K562 (cell line): ENCODE data around the gene KIAA1958. TPM values are rescaled to one million over a fixed set of nuclear protein-coding genes. Genes with fewer than 3 reads are reported as not detected.

Experiments
- ATAC-seq: fragments of 200-7000 bp; cut with Tn5 transposase; 3 replicates; pipeline ENCODE4 v1.9.1; 2020; ENCODE audit warnings: moderate library complexity
- BruUV-seq: library from RNA; stranded (reverse); fragments of 400-500 nt; replicated peaks from 2 replicates; lab custom pipeline; 2021; lab: Mats Ljungman, UMichigan
- CTCF ChIA-PET: fragments of 300-600 bp; formaldehyde crosslinking; extraction: SDS; loops from one replicate; lab custom pipeline; 2021; ENCODE audit warnings: low intra/inter-chr PET ratio; lab: Yijun Ruan, JAX
- POLR2A ChIA-PET: fragments of 300-600, 350-650 bp; sonication (Branson Sonifier 250); formaldehyde crosslinking; extraction: SDS; loops from one replicate; lab custom pipeline; 2021; ENCODE audit warnings: antibody characterized with exemption, inconsistent platforms; lab: Yijun Ruan, JAX
- DNase-seq, 4 experiments: peaks; one replicate each; pipeline versions ENCODE4 v3.0.0 to v3.0.0-alpha.2; 2011 to 2018; ENCODE audit warnings: low spot score in 3 of 4, mixed read lengths in 3 of 4; ENCODE audit errors: extremely low read depth in 1 of 4
- FAIRE-seq: peaks from 2 replicates; lab custom pipeline; 2011; peaks lifted over from hg19 to GRCh38; lab: Jason Lieb, UNC
- H2AFZ ChIP-seq: 2 replicates; pipeline ENCODE4 v1.6.0; 2011; ENCODE audit warnings: low read depth, low read length, control low read depth, inconsistent platforms
- H3K27ac ChIP-seq: fragments of 200-600 bp; 3 replicates; pipeline ENCODE4 v1.8.0; 2011; ENCODE audit warnings: low read depth, mild to moderate bottlenecking, control low read depth, inconsistent platforms, low read length, moderate library complexity, mixed read lengths; ENCODE audit errors: extremely low read depth
- H3K27me3 ChIP-seq, 2 experiments: fragments of 300-600 bp in 1 of 2; 2 replicates in 1 of 2; 3 replicates in 1 of 2; pipeline versions ENCODE4 v1.6.0 to v1.8.0; 2011; ENCODE audit warnings: inconsistent platforms in 2 of 2, low read length in 2 of 2, mild to moderate bottlenecking in 1 of 2, mixed read lengths in 1 of 2, moderate library complexity in 1 of 2; ENCODE audit not compliant: control insufficient read depth in 2 of 2, insufficient read depth in 2 of 2
- H3K36me3 ChIP-seq: fragments of 300-600 bp; 3 replicates; pipeline ENCODE4 v1.8.0; 2011; ENCODE audit warnings: mild to moderate bottlenecking, low read length, inconsistent platforms; ENCODE audit not compliant: control insufficient read depth, insufficient read depth
- H3K4me1 ChIP-seq, 2 experiments: fragments of 200-600 bp in 1 of 2; replicated peaks in 1 of 2; 2 replicates in 1 of 2; 3 replicates in 1 of 2; pipeline versions ENCODE4 v1.5.1 to v1.8.0; 2011; ENCODE audit warnings: inconsistent platforms in 2 of 2, low read length in 2 of 2, mild to moderate bottlenecking in 1 of 2, mixed read lengths in 1 of 2, moderate library complexity in 1 of 2; ENCODE audit not compliant: control insufficient read depth in 2 of 2, insufficient read depth in 2 of 2
- H3K4me2 ChIP-seq: 2 replicates; pipeline ENCODE4 v1.6.1; 2011; ENCODE audit warnings: low read length, control low read depth, inconsistent platforms, mixed read lengths; ENCODE audit not compliant: insufficient read depth
- H3K4me3 ChIP-seq: fragments of 200-600 bp; sonication (generic), shearing (Covaris generic); 2 replicates; pipeline ENCODE4 v1.5.1; 2016; ENCODE audit warnings: control low read depth, inconsistent platforms
- H3K79me2 ChIP-seq: fragments of 200-600 bp; 3 replicates; pipeline ENCODE4 v1.8.0; 2011; ENCODE audit warnings: low read length, inconsistent platforms; ENCODE audit not compliant: control insufficient read depth, insufficient read depth
- H3K9ac ChIP-seq, 2 experiments: 2 replicates each; pipeline versions ENCODE4 v1.6.0 to v1.6.1; 2011; ENCODE audit warnings: low read depth in 2 of 2, low read length in 2 of 2, control low read depth in 1 of 2, inconsistent platforms in 1 of 2, mild to moderate bottlenecking in 1 of 2, mixed read lengths in 1 of 2; ENCODE audit not compliant: insufficient read depth in 1 of 2
- H3K9me1 ChIP-seq: one replicate; pipeline ENCODE4 v1.6.0; 2011; ENCODE audit warnings: inconsistent platforms, mild to moderate bottlenecking, low read length, moderate library complexity; ENCODE audit not compliant: control insufficient read depth, insufficient read depth
- H3K9me3 ChIP-seq: replicated peaks from 2 replicates; pipeline ENCODE4 v1.5.1; 2011; ENCODE audit warnings: low read depth, low read length, inconsistent platforms; ENCODE audit not compliant: control insufficient read depth, insufficient read depth
- H4K20me1 ChIP-seq: replicated peaks from 2 replicates; pipeline ENCODE4 v1.6.1; 2011; ENCODE audit warnings: low read length, inconsistent platforms, mixed read lengths; ENCODE audit not compliant: control insufficient read depth, insufficient read depth
- CBFA2T3 ChIP-seq: fragments of 450-650 bp; IDR thresholded peaks from 2 replicates; pipeline ENCODE4 v1.6.1; 2017
- CBX5 ChIP-seq: IDR thresholded peaks from 2 replicates; pipeline ENCODE4 v1.6.1; 2014; ENCODE audit warnings: low read depth, borderline replicate concordance
- CCNT2 ChIP-seq: IDR thresholded peaks from 2 replicates; pipeline ENCODE4 v1.6.1; 2011; ENCODE audit warnings: borderline replicate concordance, low read depth, mild to moderate bottlenecking, moderate library complexity, mixed read lengths, low read length; ENCODE audit not compliant: insufficient read length; ENCODE audit errors: extremely low read depth
- GATAD2B ChIP-seq: fragments of 450-650 bp; IDR thresholded peaks from 2 replicates; pipeline ENCODE4 v1.6.1; 2017; ENCODE audit warnings: mild to moderate bottlenecking, borderline replicate concordance
- HMGN3 ChIP-seq: IDR thresholded peaks from 2 replicates; pipeline ENCODE4 v1.6.1; 2011; ENCODE audit warnings: borderline replicate concordance, low read depth, mild to moderate bottlenecking, mixed read lengths, low read length; ENCODE audit not compliant: insufficient read length; ENCODE audit errors: extremely low read depth
- MYC ChIP-seq, 2 experiments: fragments of 250-450 bp in 1 of 2; sonication (Bioruptor Pico) in 1 of 2; IDR thresholded peaks; 2 replicates each; pipeline versions ENCODE4 v1.5.1 to v1.6.1; 2012 to 2021; ENCODE audit warnings: low read depth in 2 of 2, borderline replicate concordance in 1 of 2, improper control_type of control experiment in 1 of 2, low read length in 1 of 2, mild to moderate bottlenecking in 1 of 2, moderate library complexity in 1 of 2
- TCF3 ChIP-seq: sonication (generic); formaldehyde crosslinking; IDR thresholded peaks from 2 replicates; pipeline ENCODE4 v1.4.0; 2020; ENCODE audit warnings: mild to moderate bottlenecking, missing genetic modification reagents
- WHSC1 ChIP-seq: IDR thresholded peaks from one replicate; pipeline ENCODE4 v1.6.1; 2012; ENCODE audit warnings: low read length, control low read depth, inconsistent platforms
- ZNF175 ChIP-seq: fragments of 200-800 bp; sonication (Bioruptor generic); IDR thresholded peaks from 2 replicates; pipeline ENCODE4 v1.6.1; 2016; ENCODE audit warnings: low read depth, mild to moderate bottlenecking, missing genetic modification characterization, missing compliant biosample characterization
- WGBS: fragments of 100-300 bp; shearing (Covaris generic); methylation state at CpG from one replicate; pipeline ENCODE4 v1.1.6; 2016; ENCODE audit warnings: low coverage, mixed read lengths; ENCODE audit not compliant: insufficient coverage; ENCODE audit errors: missing lambda C conversion rate; 5-methylcytosine and 5-hydroxymethylcytosine counted together
- in situ Hi-C: fragments of 300-500 bp; cut with MboI; formaldehyde crosslinking; loops from 4 replicates; pipeline ENCODE4 v1.15.0; 2018; ENCODE audit warnings: inconsistent platforms, mixed read lengths
- intact Hi-C: fragments of 100-400 bp; cut with micrococcal nuclease; formaldehyde crosslinking; loops from 2 replicates; pipeline ENCODE4 v1.14.2; 2022
- polyA plus RNA-seq, 8 experiments: library from polyadenylated mRNA; depleted of rRNA in 4 of 8; stranded (reverse) in 5 of 8; unstranded in 3 of 8; fragments of >200 nt; fragmentation: Nextera tagmentation in 2 of 8; fragmentation: Illumina TruSeq in 1 of 8; extraction: Ambion mirVana in 2 of 8; extraction: Trizol in 1 of 8; gene quantifications; 2 replicates each; pipeline versions ENCODE4 v1.2.1 to v1.2.3, GENCODE V29; 2011 to 2014; ENCODE audit warnings: inconsistent platforms in 1 of 8, missing spikeins in 1 of 8
- total RNA-seq, 7 experiments: library from RNA; depleted of rRNA in 6 of 7; stranded (reverse); fragments of >200 nt in 6 of 7; fragmentation: Illumina TruSeq in 2 of 7; extraction: Trizol in 2 of 7; gene quantifications; 2 replicates each; pipeline versions ENCODE4 v1.2.1 to v1.2.3, GENCODE V29; 2011 to 2021; ENCODE audit warnings: low replicate concordance in 1 of 7
- TF ChIP-seq, protein P1 (sequence below), 2 experiments: fragments of 250-450 bp in 1 of 2; fragments of 450-650 bp in 1 of 2; sonication (Bioruptor Pico) in 1 of 2; IDR thresholded peaks; 2 replicates each; pipeline versions ENCODE4 v1.6.1 to v1.8.0; 2016 to 2021; ENCODE audit warnings: mild to moderate bottlenecking in 2 of 2, moderate library complexity in 2 of 2, missing compliant biosample characterization in 1 of 2, missing genetic modification characterization in 1 of 2
- TF ChIP-seq, protein P2 (sequence below), 2 experiments: fragments of 450-650 bp; conservative IDR thresholded peaks; 2 replicates each; pipeline ENCODE4 v1.6.1; 2017; ENCODE audit warnings: mild to moderate bottlenecking in 2 of 2, moderate library complexity in 2 of 2
- TF ChIP-seq, protein P3 (sequence below): fragments of 250-450 bp; sonication (Bioruptor Pico); IDR thresholded peaks from 2 replicates; pipeline ENCODE4 v1.5.0; 2020; ENCODE audit warnings: mild to moderate bottlenecking, borderline replicate concordance
- TF ChIP-seq, protein P4 (sequence below), 2 experiments: fragments of 450-650 bp; IDR thresholded peaks; 2 replicates each; pipeline ENCODE4 v1.6.1; 2016

KIAA1958 gene
- total and polyA plus RNA-seq, 9 of the 15 experiments (the other 6 are each of a cell fraction or from before 2014, with no cell fraction given): 1.1 to 16.0 (median 10.1) TPM

DNA sequence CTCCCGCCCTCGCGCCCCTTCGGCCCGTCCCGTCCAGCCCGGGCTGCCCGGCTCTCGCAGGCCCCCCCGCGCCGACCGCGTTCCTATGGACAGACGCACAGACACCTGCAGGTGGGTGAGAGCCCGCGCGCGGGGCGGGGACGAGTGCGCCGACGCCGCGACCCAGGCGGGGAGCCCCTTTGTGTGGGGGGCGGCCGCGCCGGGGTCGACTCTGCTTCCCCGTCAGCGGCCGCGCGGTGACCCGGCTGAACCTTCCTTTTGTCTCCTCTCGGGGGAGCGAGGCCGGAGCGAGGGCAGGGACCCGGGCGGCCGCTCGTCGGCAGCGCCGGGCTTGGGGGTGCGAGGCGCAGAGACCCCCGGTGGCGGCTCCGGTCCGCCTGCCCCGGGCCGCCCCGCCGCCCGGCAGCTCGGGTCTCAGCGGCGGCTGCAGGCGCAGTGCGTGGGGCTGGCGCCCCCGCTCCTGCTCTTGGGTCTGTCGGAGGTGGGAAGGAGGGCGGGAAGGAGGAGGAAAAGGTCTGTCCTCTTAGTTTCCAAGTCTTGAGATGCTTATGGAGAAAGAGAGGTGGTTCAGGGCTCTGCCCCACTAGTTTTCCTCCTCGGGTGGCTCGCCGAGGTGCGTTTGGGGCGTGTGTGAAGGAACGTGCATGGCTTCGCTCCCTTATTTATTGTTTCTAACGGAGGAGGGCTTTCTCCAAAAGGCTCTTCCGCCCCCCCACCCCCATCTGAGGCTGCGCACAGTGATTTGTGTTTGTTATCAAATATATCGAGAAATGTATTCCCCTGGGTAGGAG is 576 bp downstream of the KIAA1958 start:
- peak overlapping the region; percentile 84 for H2AFZ ChIP-seq
- intact Hi-C loops: no loop called here
- CTCF ChIA-PET: no interaction called here
- TF ChIP-seq WHSC1: no peak
- no peak for TF ChIP-seq MYC (IDR thresholded peaks at IDR 0.05; ENCODE audit: low read depth, low read length)
- TF ChIP-seq MYC (CRISPR knock-in tag; IDR thresholded peaks at IDR 0.05; ENCODE audit: borderline replicate concordance, low read depth): no peak
- TF ChIP-seq, protein P1, sequence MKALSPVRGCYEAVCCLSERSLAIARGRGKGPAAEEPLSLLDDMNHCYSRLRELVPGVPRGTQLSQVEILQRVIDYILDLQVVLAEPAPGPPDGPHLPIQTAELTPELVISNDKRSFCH (CRISPR knock-in tag; IDR thresholded peaks at IDR 0.05): no peak
- TF ChIP-seq, protein P1 (tag; IDR thresholded peaks at IDR 0.05): peak; percentile 67
- TF ChIP-seq ZNF175 (CRISPR knock-in tag): no peak
- TF ChIP-seq TCF3 (CRISPR knock-in tag): no peak
- TF ChIP-seq, protein P2, sequence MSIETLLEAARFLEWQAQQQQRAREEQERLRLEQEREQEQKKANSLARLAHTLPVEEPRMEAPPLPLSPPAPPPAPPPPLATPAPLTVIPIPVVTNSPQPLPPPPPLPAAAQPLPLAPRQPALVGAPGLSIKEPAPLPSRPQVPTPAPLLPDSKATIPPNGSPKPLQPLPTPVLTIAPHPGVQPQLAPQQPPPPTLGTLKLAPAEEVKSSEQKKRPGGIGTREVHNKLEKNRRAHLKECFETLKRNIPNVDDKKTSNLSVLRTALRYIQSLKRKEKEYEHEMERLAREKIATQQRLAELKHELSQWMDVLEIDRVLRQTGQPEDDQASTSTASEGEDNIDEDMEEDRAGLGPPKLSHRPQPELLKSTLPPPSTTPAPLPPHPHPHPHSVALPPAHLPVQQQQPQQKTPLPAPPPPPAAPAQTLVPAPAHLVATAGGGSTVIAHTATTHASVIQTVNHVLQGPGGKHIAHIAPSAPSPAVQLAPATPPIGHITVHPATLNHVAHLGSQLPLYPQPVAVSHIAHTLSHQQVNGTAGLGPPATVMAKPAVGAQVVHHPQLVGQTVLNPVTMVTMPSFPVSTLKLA (conservative IDR thresholded peaks at IDR 0.05): peak in 1 of 2 experiments; percentile 62; a peak in 3 of 4 replicates
- peak; percentile 68 for TF ChIP-seq CCNT2
- peak; percentile 79; the same call in 1 of the 2 replicates for TF ChIP-seq GATAD2B
- no peak for TF ChIP-seq CBFA2T3
- 0 out of 2 replicates have a peak, but pooled peaks have one; percentile 22 for TF ChIP-seq CBX5
- TF ChIP-seq HMGN3: peak; percentile 67
- TF ChIP-seq, protein P3, sequence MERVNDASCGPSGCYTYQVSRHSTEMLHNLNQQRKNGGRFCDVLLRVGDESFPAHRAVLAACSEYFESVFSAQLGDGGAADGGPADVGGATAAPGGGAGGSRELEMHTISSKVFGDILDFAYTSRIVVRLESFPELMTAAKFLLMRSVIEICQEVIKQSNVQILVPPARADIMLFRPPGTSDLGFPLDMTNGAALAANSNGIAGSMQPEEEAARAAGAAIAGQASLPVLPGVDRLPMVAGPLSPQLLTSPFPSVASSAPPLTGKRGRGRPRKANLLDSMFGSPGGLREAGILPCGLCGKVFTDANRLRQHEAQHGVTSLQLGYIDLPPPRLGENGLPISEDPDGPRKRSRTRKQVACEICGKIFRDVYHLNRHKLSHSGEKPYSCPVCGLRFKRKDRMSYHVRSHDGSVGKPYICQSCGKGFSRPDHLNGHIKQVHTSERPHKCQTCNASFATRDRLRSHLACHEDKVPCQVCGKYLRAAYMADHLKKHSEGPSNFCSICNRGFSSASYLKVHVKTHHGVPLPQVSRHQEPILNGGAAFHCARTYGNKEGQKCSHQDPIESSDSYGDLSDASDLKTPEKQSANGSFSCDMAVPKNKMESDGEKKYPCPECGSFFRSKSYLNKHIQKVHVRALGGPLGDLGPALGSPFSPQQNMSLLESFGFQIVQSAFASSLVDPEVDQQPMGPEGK: no peak
- TF ChIP-seq, protein P4, sequence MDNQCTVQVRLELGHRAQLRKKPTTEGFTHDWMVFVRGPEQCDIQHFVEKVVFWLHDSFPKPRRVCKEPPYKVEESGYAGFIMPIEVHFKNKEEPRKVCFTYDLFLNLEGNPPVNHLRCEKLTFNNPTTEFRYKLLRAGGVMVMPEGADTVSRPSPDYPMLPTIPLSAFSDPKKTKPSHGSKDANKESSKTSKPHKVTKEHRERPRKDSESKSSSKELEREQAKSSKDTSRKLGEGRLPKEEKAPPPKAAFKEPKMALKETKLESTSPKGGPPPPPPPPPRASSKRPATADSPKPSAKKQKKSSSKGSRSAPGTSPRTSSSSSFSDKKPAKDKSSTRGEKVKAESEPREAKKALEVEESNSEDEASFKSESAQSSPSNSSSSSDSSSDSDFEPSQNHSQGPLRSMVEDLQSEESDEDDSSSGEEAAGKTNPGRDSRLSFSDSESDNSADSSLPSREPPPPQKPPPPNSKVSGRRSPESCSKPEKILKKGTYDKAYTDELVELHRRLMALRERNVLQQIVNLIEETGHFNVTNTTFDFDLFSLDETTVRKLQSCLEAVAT (IDR thresholded peaks at IDR 0.05): no peak

More for the DNA sequence above, 576 bp downstream of the KIAA1958 start:
- H3K9me1 ChIP-seq: no peaks in the 10 kb centered on the region
- peak overlapping the region; percentile 92 for H3K4me2 ChIP-seq
- H4K20me1 ChIP-seq: 0 out of 2 replicates have a peak, but pooled peaks cover 4% of the 10 kb centered on the region
- no peaks in the 10 kb centered on the region for H3K9me3 ChIP-seq
- H3K4me3 ChIP-seq: peak overlapping the region; percentile 85
- H3K27ac ChIP-seq: peak overlapping the region; percentile 75
- H3K27me3 ChIP-seq: no peaks in the 10 kb centered on the region
- peak; percentile 44 to 73 (median 53) for DNase-seq
- in situ Hi-C loops: no loop called here
- H3K9ac ChIP-seq: peak overlapping the region; percentile 70 to 92
- BruUV-seq: no TSS peak
- peak; percentile 62 for ATAC-seq
- WGBS: under 1% methylated on average over 60 of the region's 80 CpGs
- POLR2A ChIA-PET: interaction anchor here (0.7 to 2.8 kb wide), 10 partner anchors 9 to 292 kb away, joined by 3 to 27 read pairs (median 4); no protein-coding TSS in a partner anchor
- peaks cover 9% of the 10 kb centered on the region for H3K36me3 ChIP-seq
- H3K4me1 ChIP-seq: peaks cover 6 to 32% of the 10 kb centered on the region in 2 experiments; a peak in 4 of 5 replicates
- no peak for FAIRE-seq
- peaks cover 70% of the 10 kb centered on the region for H3K79me2 ChIP-seq
